Endothelial cell of umbilical vein (primary cell): ENCODE results near the gene PAPPA. TPM values are rescaled to one million over a fixed set of nuclear protein-coding genes. Genes with fewer than 3 reads are reported as not detected.

Source experiments
- BruUV-seq: library from RNA; stranded (reverse); fragments of 400-500 nt; replicated peaks from 2 replicates; lab custom pipeline; 2021; lab: Mats Ljungman, UMichigan
- CTCF ChIA-PET: fragments of 300-600, 350-600 bp; sonication (Branson Sonifier 250); formaldehyde crosslinking; loops from one replicate; lab custom pipeline; 2021; ENCODE audit warnings: antibody characterized with exemption, inconsistent platforms; lab: Charles Lee
- POLR2A ChIA-PET: fragments of 300-600, 350-600 bp; sonication (Branson Sonifier 250); formaldehyde crosslinking; loops from one replicate; lab custom pipeline; 2021; ENCODE audit warnings: antibody characterized with exemption, inconsistent platforms; lab: Charles Lee
- DNase-seq: peaks from one replicate; pipeline ENCODE4 v3.0.0-alpha.2; 2011; ENCODE audit warnings: low read depth, low spot score
- FAIRE-seq: peaks from 2 replicates; lab custom pipeline; 2011; peaks lifted over from hg19 to GRCh38; lab: Jason Lieb, UNC
- H2AFZ ChIP-seq: 2 replicates; pipeline ENCODE4 v1.6.0; 2012; ENCODE audit warnings: low read depth, low read length, control low read depth, inconsistent platforms
- H3K27ac ChIP-seq: 2 replicates; pipeline ENCODE4 v1.5.1; 2011; ENCODE audit warnings: low read depth, mild to moderate bottlenecking, control low read depth, low read length, moderate library complexity; ENCODE audit not compliant: insufficient read depth
- H3K27me3 ChIP-seq, 2 experiments: 2 replicates each; pipeline versions ENCODE4 v1.6.0 to v1.6.1; 2011; ENCODE audit warnings: low read length in 2 of 2, mixed read lengths in 1 of 2; ENCODE audit not compliant: control insufficient read depth in 2 of 2, insufficient read depth in 2 of 2
- H3K36me3 ChIP-seq, 2 experiments: 2 replicates in 1 of 2; 3 replicates in 1 of 2; pipeline ENCODE4 v1.5.1; 2011; ENCODE audit warnings: low read length in 2 of 2, mild to moderate bottlenecking in 1 of 2, moderate library complexity in 1 of 2; ENCODE audit not compliant: control insufficient read depth in 2 of 2, insufficient read depth in 2 of 2; ENCODE audit errors: extremely low read depth in 1 of 2
- H3K4me1 ChIP-seq: 3 replicates; pipeline ENCODE4 v1.5.1; 2011; ENCODE audit warnings: mild to moderate bottlenecking, low read length; ENCODE audit not compliant: control insufficient read depth, insufficient read depth; ENCODE audit errors: extremely low read depth
- H3K4me2 ChIP-seq: 2 replicates; pipeline ENCODE4 v1.6.1; 2011; ENCODE audit warnings: low read length, control low read depth, mixed read lengths; ENCODE audit not compliant: insufficient read depth
- H3K4me3 ChIP-seq, 3 experiments: fragments of 200-600 bp in 1 of 3; sonication (generic), shearing (Covaris generic) in 1 of 3; replicated peaks in 1 of 3; 2 replicates each; pipeline ENCODE4 v1.5.1; 2011 to 2016; ENCODE audit warnings: control low read depth in 3 of 3, low read length in 3 of 3, mild to moderate bottlenecking in 2 of 3, inconsistent platforms in 1 of 3, low read depth in 1 of 3, moderate library complexity in 1 of 3; ENCODE audit not compliant: insufficient read depth in 1 of 3
- H3K79me2 ChIP-seq: 2 replicates; pipeline ENCODE4 v1.6.0; 2012; ENCODE audit warnings: low read length, inconsistent platforms; ENCODE audit not compliant: control insufficient read depth, insufficient read depth
- H3K9ac ChIP-seq: replicated peaks from 2 replicates; pipeline ENCODE3; 2011; ENCODE audit warnings: low read length, control low read depth; ENCODE audit not compliant: insufficient read depth; ENCODE audit errors: extremely low read depth
- H3K9me1 ChIP-seq: replicated peaks from 3 replicates; pipeline ENCODE4 v1.6.0; 2011; ENCODE audit warnings: mild to moderate bottlenecking, low read length; ENCODE audit not compliant: control insufficient read depth, insufficient read depth; ENCODE audit errors: extremely low read depth
- H3K9me3 ChIP-seq: replicated peaks from 2 replicates; pipeline ENCODE4 v1.5.1; 2012; ENCODE audit warnings: low read length, inconsistent platforms; ENCODE audit not compliant: control insufficient read depth, insufficient read depth
- H4K20me1 ChIP-seq: replicated peaks from 2 replicates; pipeline ENCODE3; 2011; ENCODE audit warnings: mild to moderate bottlenecking, low read length; ENCODE audit not compliant: control insufficient read depth, insufficient read depth; ENCODE audit errors: extremely low read depth
- EZH2 ChIP-seq: IDR thresholded peaks from 2 replicates; pipeline ENCODE4 v1.6.1; 2012; ENCODE audit warnings: borderline replicate concordance, low read depth, mild to moderate bottlenecking, moderate library complexity, low read length, inconsistent platforms; ENCODE audit not compliant: severe bottlenecking
- FOS ChIP-seq: IDR thresholded peaks from 2 replicates; pipeline ENCODE4 v1.6.1; 2011; ENCODE audit warnings: mild to moderate bottlenecking, low read length, moderate library complexity, borderline replicate concordance; ENCODE audit not compliant: insufficient read depth
- GATA2 ChIP-seq: IDR thresholded peaks from 2 replicates; pipeline ENCODE4 v1.7.0; 2011; ENCODE audit warnings: low read depth, mild to moderate bottlenecking, moderate library complexity, mixed read lengths, low read length; ENCODE audit not compliant: insufficient read length, insufficient read depth
- JUN ChIP-seq: IDR thresholded peaks from 2 replicates; pipeline ENCODE4 v1.6.1; 2011; ENCODE audit warnings: borderline replicate concordance, low read depth; ENCODE audit not compliant: insufficient read length, insufficient read depth
- MYC ChIP-seq: IDR thresholded peaks from one replicate; pipeline ENCODE4 v1.6.1; 2011; ENCODE audit warnings: mild to moderate bottlenecking, low read depth, low read length
- POLR2A ChIP-seq: IDR thresholded peaks from 2 replicates; pipeline ENCODE4 v1.6.1; 2012; ENCODE audit warnings: low read depth, mild to moderate bottlenecking, control low read depth, low read length
- POLR2AphosphoS5 ChIP-seq: IDR thresholded peaks from 2 replicates; pipeline ENCODE4 v1.6.1; 2012; ENCODE audit warnings: low read depth, mild to moderate bottlenecking, control low read depth, low read length, moderate library complexity; ENCODE audit not compliant: insufficient read depth
- dilution Hi-C: fragments of 300-500 bp; cut with MboI; formaldehyde crosslinking; loops from one replicate; pipeline ENCODE4 v1.15.0; 2019; ENCODE audit warnings: low sequenced_read_pairs; ENCODE audit not compliant: extremely low pct_ligation_motif_present
- intact Hi-C: fragments of 100-400 bp; cut with micrococcal nuclease; formaldehyde crosslinking; loops from one replicate; pipeline ENCODE4 v1.10.0; 2022
- polyA plus RNA-seq, 4 experiments: library from polyadenylated mRNA; depleted of rRNA in 3 of 4; stranded (reverse) in 3 of 4; unstranded in 1 of 4; fragments of >200 nt; gene quantifications; 2 replicates each; pipeline versions ENCODE4 v1.2.1 to v1.2.3, GENCODE V29; 2011 to 2012; ENCODE audit warnings: missing spikeins in 1 of 4
- total RNA-seq: library from RNA; stranded (reverse); gene quantifications from 2 replicates; pipeline ENCODE4 v1.2.3, GENCODE V29; 2021
- TF ChIP-seq, protein P1 (sequence below): IDR thresholded peaks from 2 replicates; pipeline ENCODE4 v1.6.1; 2011; ENCODE audit not compliant: insufficient read depth, insufficient read length
- TF ChIP-seq, protein P2 (sequence below), 2 donors: IDR thresholded peaks; 1 replicate in 1 of 2; 2 replicates in 1 of 2; pipeline ENCODE4 v1.5.1; 2011; ENCODE audit warnings: low read length in 2 of 2, mild to moderate bottlenecking in 2 of 2, moderate library complexity in 2 of 2, control low read depth in 1 of 2, inconsistent platforms in 1 of 2, low read depth in 1 of 2; ENCODE audit not compliant: insufficient read depth in 1 of 2; ENCODE audit errors: extremely low read depth in 1 of 2

The PAPPA gene
- total and polyA plus RNA-seq, 2 donors (not counting 3 experiments of a cell fraction or from before 2014, with no cell fraction given), result 0.13 to 0.41 TPM

DNA sequence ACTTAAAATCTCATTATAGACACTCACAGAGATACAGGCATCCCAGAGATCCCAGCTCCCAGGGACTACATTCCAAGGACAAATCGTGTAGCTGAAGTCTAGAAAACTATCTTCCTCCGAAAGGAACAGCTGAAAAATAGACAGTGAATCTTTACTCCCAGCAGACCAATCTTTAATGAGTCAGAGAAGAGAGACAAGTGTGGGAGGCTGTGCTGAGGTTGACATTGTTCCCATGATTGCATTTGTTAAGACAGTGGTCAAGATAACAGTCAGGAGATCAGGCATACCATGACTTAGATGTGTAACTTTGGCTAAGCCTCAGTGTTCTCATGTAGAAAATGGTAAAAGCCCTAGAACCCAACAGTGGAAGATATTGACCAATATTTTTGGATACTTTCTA is 120.7 kb downstream of the PAPPA start:
- TF ChIP-seq MYC (no peak), POLR2AphosphoS5 (no peak), POLR2A (no peak), JUN (no peak), GATA2 (no peak), EZH2 (no peak), FOS (no peak)
- TF ChIP-seq, protein P1, sequence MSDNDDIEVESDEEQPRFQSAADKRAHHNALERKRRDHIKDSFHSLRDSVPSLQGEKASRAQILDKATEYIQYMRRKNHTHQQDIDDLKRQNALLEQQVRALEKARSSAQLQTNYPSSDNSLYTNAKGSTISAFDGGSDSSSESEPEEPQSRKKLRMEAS, result no peak
- TF ChIP-seq, protein P2, sequence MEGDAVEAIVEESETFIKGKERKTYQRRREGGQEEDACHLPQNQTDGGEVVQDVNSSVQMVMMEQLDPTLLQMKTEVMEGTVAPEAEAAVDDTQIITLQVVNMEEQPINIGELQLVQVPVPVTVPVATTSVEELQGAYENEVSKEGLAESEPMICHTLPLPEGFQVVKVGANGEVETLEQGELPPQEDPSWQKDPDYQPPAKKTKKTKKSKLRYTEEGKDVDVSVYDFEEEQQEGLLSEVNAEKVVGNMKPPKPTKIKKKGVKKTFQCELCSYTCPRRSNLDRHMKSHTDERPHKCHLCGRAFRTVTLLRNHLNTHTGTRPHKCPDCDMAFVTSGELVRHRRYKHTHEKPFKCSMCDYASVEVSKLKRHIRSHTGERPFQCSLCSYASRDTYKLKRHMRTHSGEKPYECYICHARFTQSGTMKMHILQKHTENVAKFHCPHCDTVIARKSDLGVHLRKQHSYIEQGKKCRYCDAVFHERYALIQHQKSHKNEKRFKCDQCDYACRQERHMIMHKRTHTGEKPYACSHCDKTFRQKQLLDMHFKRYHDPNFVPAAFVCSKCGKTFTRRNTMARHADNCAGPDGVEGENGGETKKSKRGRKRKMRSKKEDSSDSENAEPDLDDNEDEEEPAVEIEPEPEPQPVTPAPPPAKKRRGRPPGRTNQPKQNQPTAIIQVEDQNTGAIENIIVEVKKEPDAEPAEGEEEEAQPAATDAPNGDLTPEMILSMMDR (IDR thresholded peaks at IDR 0.05; ENCODE audit: extremely low read depth in 1 of 2, insufficient read depth in 1 of 2, low read depth in 1 of 2, low read length in 2 of 2), result no peak
- H3K4me3 ChIP-seq, result no peak overlapping the region
- no peak overlapping the region for H3K27ac ChIP-seq
- no peaks in the 10 kb centered on the region for H3K9me1 ChIP-seq
- H3K27me3 ChIP-seq, result no peaks in the 10 kb centered on the region
- H3K9ac ChIP-seq, result no peak overlapping the region
- FAIRE-seq (no peak), DNase-seq (no peak)
- H2AFZ ChIP-seq, result no peak overlapping the region
- no TSS peak for BruUV-seq
- H3K79me2 ChIP-seq, result no peaks in the 10 kb centered on the region
- no peaks in the 10 kb centered on the region for H3K9me3 ChIP-seq
- dilution Hi-C loops, result no loop called here
- H3K36me3 ChIP-seq, result no peaks in the 10 kb centered on the region
- no peak overlapping the region for H3K4me2 ChIP-seq
- peaks cover 3% of the 10 kb centered on the region for H3K4me1 ChIP-seq
- intact Hi-C loops, result no loop called here
- H4K20me1 ChIP-seq, result no peaks in the 10 kb centered on the region
- POLR2A ChIA-PET, result no interaction called here
- CTCF ChIA-PET, result no interaction called here
